Germinal center (tissue), 1 donor: ENCODE measurements around the gene RALGPS1.
A peak's percentile ranks its signal among the peaks of the same experiment; 100 is the strongest.

Experiments used
- DNase-seq: peaks from one replicate; pipeline ENCODE4 v3.0.0; 2012; ENCODE audit warnings: mixed read lengths, low spot score

Gene RALGPS1

DNA sequence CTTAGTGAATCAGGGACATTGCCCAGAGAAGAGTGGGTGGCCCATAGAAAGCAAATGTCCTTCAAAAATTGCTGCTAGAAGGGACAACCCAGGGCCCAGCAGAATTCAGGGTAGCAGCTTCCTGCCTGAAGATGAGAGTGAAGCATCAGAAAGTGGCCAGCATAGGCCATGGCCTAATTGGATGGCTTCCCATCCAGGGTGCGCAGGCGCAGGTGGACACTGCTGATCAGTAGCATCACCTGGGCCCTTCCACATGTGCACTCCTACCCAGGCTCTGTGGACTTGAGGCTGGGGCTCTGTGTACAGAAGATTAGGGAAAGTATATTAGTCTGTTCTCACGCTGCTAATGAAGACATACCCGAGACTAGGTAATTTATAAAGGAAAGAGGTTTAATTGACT, 291.4 kb downstream of the RALGPS1 start:
- no peak for DNase-seq

- no peak for DNase-seq
Measured at GRCh38 chr9:127206666-127207065, 292.1 kb downstream of the RALGPS1 start.

- no peak for DNase-seq
Measured at GRCh38 chr9:127207734-127208410, 293.3 kb downstream of the RALGPS1 start.

- no peak for DNase-seq
Measured at GRCh38 chr9:127208416-127208815, 293.8 kb downstream of the RALGPS1 start.

DNA sequence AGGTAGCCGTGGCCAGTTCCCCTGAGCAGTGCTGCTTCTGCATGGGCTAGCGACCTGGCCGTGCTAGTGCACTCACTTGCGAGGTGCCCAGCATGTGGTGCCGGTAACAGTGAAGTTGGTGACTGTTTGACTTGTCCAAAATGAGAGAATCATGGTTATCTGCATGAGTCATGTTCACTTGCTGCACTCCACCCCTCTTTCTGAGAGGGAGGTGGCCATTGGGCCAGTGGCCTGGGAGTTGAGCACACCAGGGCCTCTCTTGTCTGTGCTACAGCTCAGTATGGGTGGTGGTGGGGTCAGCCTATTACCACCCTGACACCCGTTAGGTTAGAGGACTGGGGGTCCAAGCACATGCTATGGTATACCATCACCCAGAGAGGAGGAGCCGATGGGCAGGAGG, 294.6 kb downstream of the RALGPS1 start:
- no peak for DNase-seq

GRCh38 chr9:127209948-127210640, 295.5 kb downstream of the RALGPS1 start:
- DNase-seq, result no peak

DNA sequence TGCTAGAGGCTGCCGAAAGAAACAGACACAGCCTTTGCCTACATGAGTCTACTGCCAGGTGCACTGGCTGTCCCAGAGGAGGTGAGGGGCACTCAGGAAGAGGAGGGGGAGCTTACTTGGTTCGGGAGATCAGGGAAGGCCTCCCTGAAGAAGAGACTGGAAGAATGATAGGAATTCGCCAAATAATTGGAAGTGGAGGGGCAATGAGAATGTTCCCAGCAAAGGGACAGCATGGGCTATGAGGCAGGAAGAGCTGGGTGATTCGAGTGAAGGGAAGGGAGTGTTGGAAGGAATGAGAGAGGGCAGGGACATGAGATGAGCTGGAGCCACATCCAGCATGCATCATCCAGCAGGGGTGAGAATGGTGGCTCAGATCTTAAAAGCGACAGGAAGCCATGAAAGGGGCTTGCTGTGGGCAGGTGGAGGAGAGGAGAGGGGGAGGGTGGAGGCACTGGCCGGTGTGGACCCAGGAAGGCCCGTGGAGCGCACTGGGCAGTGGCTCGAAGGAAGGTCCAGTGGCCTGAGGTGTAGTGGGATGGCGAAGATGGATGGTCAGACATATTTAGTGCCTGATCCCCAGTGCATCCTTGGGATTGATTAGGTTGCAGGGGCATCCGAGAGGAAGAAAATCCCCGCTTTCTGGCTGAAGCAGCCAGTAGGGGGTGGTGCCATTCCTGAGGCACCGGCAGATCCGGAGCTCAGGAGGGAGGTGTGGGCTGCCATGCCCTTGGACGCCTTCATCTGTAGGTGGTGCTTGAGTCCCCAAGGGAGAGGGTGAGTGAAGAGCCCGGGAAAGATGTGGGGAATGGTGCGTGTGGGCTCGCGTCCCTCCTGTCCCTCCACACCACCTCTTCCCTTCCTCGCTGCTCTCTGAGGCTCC, 296.5 kb downstream of the RALGPS1 start:
- no peak for DNase-seq

DNA sequence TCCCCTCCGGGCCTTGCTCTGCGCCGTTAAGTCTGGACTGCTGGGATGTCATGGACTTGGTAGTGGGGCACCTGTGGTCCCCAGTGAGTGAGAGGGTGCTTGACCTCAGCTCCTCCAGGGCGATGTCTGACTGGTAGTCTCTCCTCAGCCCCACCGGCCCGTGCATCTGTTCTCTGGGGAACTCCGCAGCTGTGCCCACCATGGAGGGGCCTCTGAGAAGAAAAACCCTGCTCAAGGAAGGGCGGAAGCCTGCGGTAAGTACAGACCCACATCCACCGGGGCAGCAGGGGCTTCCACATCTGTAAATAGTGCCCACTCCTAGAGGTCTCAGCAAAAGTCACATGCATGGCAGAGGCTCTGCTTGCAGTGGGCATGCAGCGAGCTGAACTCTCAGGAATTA, 297.4 kb downstream of the RALGPS1 start:
- no peak for DNase-seq

- DNase-seq, result no peak
Measured at GRCh38 chr9:127212453-127212852, 297.9 kb downstream of the RALGPS1 start.

- DNase-seq, result no peak
Measured at GRCh38 chr9:127213859-127214258, 299.3 kb downstream of the RALGPS1 start.

DNA sequence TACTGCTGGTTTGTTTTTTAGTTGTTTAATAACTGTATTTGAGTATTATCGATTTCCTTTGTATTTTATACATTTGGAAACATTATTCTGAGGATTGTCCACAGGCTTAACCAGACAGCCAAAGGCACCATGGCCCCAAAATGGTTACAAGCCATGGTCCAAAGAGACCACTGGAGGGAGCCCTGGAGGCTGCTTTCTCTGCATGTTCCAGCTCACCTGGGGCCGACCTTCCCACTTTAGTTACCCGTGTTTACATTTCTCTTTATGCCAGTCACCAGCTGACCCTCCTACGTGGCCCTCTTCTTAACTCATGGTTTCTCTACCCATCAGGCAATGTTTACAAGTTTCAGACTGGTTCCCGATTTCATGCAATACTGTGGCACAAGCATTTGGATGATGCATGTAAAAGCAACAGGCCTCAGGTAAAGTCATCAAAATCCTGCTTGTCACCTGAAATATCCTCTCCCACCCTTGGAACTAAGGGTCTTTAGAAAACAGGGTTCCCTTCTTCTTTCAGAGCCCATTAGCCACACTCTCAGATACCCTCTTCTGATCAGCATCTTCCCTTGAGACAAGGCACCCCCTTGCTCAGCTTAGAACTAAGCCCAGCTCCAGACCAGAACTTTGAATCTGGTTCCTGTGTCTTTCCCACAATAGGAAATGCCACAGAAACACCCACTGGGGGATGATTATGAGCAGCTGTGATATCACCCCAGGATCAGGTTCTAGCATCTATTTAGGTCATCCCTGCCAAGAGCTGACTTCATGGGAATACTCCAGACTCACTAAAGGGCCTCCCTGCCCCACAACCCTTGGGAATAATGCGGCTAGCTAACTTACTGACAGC, 300.1 kb downstream of the RALGPS1 start:
- peak; percentile 79 for DNase-seq

- DNase-seq, result no peak
Measured at GRCh38 chr9:127215268-127216209, 301.0 kb downstream of the RALGPS1 start.

- DNase-seq, result no peak
Measured at GRCh38 chr9:127216210-127216887, 301.8 kb downstream of the RALGPS1 start.

- DNase-seq, result no peak
Measured at GRCh38 chr9:127216888-127217217, 302.3 kb downstream of the RALGPS1 start.

DNA sequence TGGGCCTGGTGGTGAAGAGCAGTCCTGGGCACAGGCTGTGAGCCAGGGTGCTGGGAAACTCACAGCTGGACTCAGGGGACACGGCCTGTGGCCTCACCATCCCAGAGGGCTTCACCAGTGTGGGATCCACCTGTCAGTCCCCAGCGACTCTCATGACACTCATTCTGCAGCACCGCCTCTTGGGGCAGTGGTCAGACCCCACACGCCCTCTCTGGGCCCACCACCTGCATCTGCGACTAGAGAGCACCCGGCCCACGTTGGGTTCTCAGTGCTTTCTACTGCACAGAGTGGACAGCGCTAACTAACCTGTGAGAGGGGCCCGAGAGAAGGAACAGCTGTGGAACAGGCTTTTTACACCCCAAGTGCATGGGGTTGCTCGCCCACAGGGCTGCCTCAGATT, 304.2 kb downstream of the RALGPS1 start:
- DNase-seq, result no peak

DNA sequence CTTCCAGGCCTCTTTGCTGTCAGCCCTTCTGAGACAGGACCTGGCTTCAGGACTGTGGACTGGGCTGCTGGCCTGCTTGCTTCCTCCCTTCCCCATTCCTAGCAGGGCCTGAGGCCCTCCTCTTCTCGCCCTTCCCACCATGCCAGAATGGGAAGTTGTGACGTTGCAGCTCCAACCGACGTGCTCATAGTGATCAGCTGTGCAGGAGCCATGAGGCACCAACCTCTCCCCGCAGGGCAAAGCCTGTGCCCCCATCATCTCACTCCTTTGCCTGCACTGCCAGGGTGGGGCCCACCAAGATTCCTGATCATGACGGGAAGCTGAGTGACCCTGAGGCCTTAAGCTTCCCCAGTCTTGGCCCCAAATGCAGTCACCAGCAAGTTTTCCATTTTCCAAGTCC, 304.9 kb downstream of the RALGPS1 start:
- no peak for DNase-seq

DNA sequence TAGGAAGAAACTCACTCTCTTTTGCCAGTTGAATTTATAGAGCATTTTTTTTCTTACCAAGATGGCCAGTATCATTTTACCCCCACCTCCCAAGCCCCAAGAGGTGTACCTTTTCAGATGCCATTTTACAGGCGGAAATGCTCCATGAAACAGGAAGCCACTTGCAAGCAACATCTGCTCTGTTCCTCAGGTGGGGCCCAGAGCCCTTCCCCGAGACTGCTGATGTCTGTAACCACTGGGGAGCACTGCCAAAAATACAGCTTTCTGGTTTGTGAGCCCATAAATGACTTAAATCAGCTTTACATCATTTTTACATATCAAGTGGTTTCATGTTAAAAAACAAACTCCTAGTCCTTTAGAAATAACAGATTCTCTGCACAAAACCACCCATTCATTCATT, 307.1 kb downstream of the RALGPS1 start:
- peak; percentile 57 for DNase-seq

DNA sequence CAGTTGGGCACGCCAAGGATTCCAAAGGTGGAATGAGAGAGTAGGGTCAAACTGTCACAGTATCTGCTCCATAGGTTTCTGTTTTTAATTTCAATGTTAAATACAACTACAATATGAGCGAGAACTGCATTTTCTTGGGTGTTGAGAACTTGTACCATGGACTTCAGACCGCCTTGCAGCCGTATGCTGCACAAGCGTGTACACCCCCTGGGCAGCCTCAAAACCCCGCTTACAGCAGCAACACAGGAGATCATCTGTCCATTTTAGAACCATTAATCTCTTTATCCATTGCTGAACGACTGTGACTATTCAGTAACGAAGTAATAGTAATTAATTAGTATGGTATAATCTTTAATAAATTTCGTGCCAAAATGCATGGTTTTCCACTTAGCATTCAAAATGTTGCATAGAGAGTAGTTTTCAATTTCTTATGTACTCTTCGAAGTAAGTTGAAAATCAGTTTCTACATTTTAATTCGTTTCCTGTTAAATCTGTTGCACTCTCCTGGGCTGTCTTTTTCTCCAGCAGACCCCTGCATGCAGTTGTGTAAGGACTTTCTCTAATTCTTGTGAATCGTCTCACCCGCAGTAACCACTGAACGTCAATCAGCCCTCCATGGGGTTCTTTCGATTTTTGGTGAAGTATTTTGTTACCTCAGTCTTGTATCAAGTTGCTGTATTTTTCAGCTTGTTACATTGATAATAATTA, 308.0 kb downstream of the RALGPS1 start:
- no peak for DNase-seq

DNA sequence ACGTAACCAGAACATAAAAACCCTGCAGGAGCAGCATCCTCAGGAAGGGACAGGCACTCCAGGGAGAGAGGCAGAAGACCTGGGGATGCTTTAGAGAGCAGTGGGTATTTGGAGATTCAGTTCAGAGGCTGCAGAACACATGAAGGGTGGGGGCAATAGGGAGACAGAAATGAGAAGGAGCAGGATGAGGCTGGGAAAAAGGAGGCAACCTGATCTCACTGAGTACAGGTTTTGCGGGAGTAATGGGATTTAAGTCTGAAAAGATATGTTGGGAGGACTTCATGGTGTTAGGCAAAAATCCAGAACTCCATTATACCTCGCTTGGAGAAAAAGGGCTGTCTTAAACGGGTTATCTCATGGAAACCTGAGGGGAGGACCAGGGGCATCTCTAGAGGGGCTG, 308.7 kb downstream of the RALGPS1 start:
- DNase-seq, result no peak

DNA sequence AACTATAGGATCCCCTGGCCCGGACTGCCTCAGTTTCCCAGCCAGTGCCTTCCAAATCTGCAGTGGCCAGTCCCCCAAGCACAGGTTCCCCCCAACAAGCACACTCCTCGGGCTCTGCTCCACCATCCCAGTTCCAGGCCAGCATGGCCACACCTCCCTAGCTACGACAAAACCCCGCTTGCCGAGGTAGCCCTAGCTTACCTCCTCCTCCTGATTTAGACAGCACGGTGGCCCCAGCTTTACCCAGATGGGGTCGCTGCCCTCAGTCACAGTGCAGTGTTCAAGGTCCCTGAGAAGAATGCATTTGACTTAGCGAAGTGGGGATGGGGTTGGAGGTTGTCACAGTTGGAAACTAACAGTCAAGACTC, 309.2 kb downstream of the RALGPS1 start:
- no peak for DNase-seq
